Measurements from ENCODE around the gene RILPL2. TPM values are rescaled to one million over a fixed set of nuclear protein-coding genes. Genes with fewer than 3 reads are reported as not detected.
"Not testable (repeated sequence)": the region's sequence is repeated elsewhere in the genome, so short reads cannot be mapped to it uniquely, and the experiment has no call there.

Gene RILPL2
- total and polyA plus RNA-seq, 2 donors, result 3.9 to 7.8 TPM

GRCh38 chr12:123444092-123445026, 7.9 kb upstream of the RILPL2 start:
- WGBS, result 92% methylated on average over 8 of the region's 8 CpGs
- Histone ChIP-seq H3K27me3 (ENCODE audit: control insufficient read depth in 2 of 2, insufficient read depth in 1 of 2, low read length in 1 of 2) (no peaks in the 10 kb centered on the region), H3K36me3 (ENCODE audit: control insufficient read depth in 2 of 2, insufficient read depth in 2 of 2, low read length in 1 of 2) (no peaks in the 10 kb centered on the region), H3K9me3 (ENCODE audit: control insufficient read depth in 2 of 2, insufficient read depth in 1 of 2, low read length in 1 of 2) (no peaks in the 10 kb centered on the region), H3K4me1 (ENCODE audit: control insufficient read depth in 2 of 2, insufficient read depth in 2 of 2, low read length in 2 of 2) (no peaks in the 10 kb centered on the region), H3K4me3 (ENCODE audit: low read length in 2 of 2) (no peak overlapping the region), H3K27ac (ENCODE audit: low read depth in 1 of 2, low read length in 1 of 2) (no peak overlapping the region)
- no peak for DNase-seq (ENCODE audit: low read depth in 6 of 9, low spot score in 9 of 9)

- H3K36me3 ChIP-seq (ENCODE audit: control insufficient read depth in 2 of 2, insufficient read depth in 2 of 2, low read length in 1 of 2), result no peaks in the 10 kb centered on the region
- H3K4me1 ChIP-seq (ENCODE audit: control insufficient read depth in 2 of 2, insufficient read depth in 2 of 2, low read length in 2 of 2), result no peaks in the 10 kb centered on the region
- no peak overlapping the region for H3K27ac ChIP-seq (ENCODE audit: low read depth in 1 of 2, low read length in 1 of 2)
- WGBS, result 58% methylated on average over 4 of the region's 4 CpGs
- DNase-seq (ENCODE audit: low read depth in 6 of 9, low spot score in 9 of 9), result no peak
- no peak overlapping the region for H3K4me3 ChIP-seq (ENCODE audit: low read length in 2 of 2)
- no peaks in the 10 kb centered on the region for H3K9me3 ChIP-seq (ENCODE audit: control insufficient read depth in 2 of 2, insufficient read depth in 1 of 2, low read length in 1 of 2)
- H3K27me3 ChIP-seq (ENCODE audit: control insufficient read depth in 2 of 2, insufficient read depth in 1 of 2, low read length in 1 of 2), result no peaks in the 10 kb centered on the region
Observed at GRCh38 chr12:123442774-123443173, 6.3 kb upstream of the RILPL2 start.

- 95% methylated on average over 13 of the region's 13 CpGs for WGBS
Observed at GRCh38 chr12:123441523-123442164, 5.2 kb upstream of the RILPL2 start.

GRCh38 chr12:123435636-123436016, 858 bp downstream of the RILPL2 start:
- Histone ChIP-seq H3K36me3 (ENCODE audit: control insufficient read depth in 2 of 2, insufficient read depth in 2 of 2, low read length in 1 of 2) (peaks cover 0 to 5% of the 10 kb centered on the region in 2 donors), H3K4me3 (ENCODE audit: low read length in 2 of 2) (peak overlapping the region; percentile 69 to 93), H3K4me1 (ENCODE audit: control insufficient read depth in 2 of 2, insufficient read depth in 2 of 2, low read length in 2 of 2) (peaks cover 14 to 19% of the 10 kb centered on the region in 2 donors), H3K27me3 (ENCODE audit: control insufficient read depth in 2 of 2, insufficient read depth in 1 of 2, low read length in 1 of 2) (no peaks in the 10 kb centered on the region), H3K27ac (ENCODE audit: low read depth in 1 of 2, low read length in 1 of 2) (no peak overlapping the region), H3K9me3 (ENCODE audit: control insufficient read depth in 2 of 2, insufficient read depth in 1 of 2, low read length in 1 of 2) (peaks cover 0 to 4% of the 10 kb centered on the region in 2 donors)
- WGBS, result 49% methylated on average over 5 of the region's 5 CpGs
- DNase-seq (ENCODE audit: low read depth in 6 of 9, low spot score in 9 of 9), result no peak

More at GRCh38 chr12:123441523-123442164, 5.2 kb upstream of the RILPL2 start:
- Histone ChIP-seq H3K4me1 (ENCODE audit: control insufficient read depth in 2 of 2, insufficient read depth in 2 of 2, low read length in 2 of 2) (peaks cover 3 to 5% of the 10 kb centered on the region in 2 donors), H3K4me3 (ENCODE audit: low read length in 2 of 2) (no peak overlapping the region), H3K9me3 (ENCODE audit: control insufficient read depth in 2 of 2, insufficient read depth in 1 of 2, low read length in 1 of 2) (peaks cover 0 to 4% of the 10 kb centered on the region in 2 donors), H3K27ac (ENCODE audit: low read depth in 1 of 2, low read length in 1 of 2) (no peak overlapping the region), H3K36me3 (ENCODE audit: control insufficient read depth in 2 of 2, insufficient read depth in 2 of 2, low read length in 1 of 2) (no peaks in the 10 kb centered on the region), H3K27me3 (ENCODE audit: control insufficient read depth in 2 of 2, insufficient read depth in 1 of 2, low read length in 1 of 2) (no peaks in the 10 kb centered on the region)
- no peak for DNase-seq (ENCODE audit: low read depth in 6 of 9, low spot score in 9 of 9)

- no peak overlapping the region for H3K27ac ChIP-seq (ENCODE audit: low read depth in 1 of 2, low read length in 1 of 2)
- WGBS, result 96% methylated on average over 6 of the region's 6 CpGs
- DNase-seq (ENCODE audit: low read depth in 6 of 9, low spot score in 9 of 9), result no peak
- peaks cover 0 to 4% of the 10 kb centered on the region in 2 donors for H3K9me3 ChIP-seq (ENCODE audit: control insufficient read depth in 2 of 2, insufficient read depth in 1 of 2, low read length in 1 of 2)
- H3K36me3 ChIP-seq (ENCODE audit: control insufficient read depth in 2 of 2, insufficient read depth in 2 of 2, low read length in 1 of 2), result peaks cover 10% of the 10 kb centered on the region in 2 donors
- H3K4me3 ChIP-seq (ENCODE audit: low read length in 2 of 2), result no peak overlapping the region
- peaks cover 14 to 19% of the 10 kb centered on the region in 2 donors for H3K4me1 ChIP-seq (ENCODE audit: control insufficient read depth in 2 of 2, insufficient read depth in 2 of 2, low read length in 2 of 2)
- H3K27me3 ChIP-seq (ENCODE audit: control insufficient read depth in 2 of 2, insufficient read depth in 1 of 2, low read length in 1 of 2), result no peaks in the 10 kb centered on the region
Observed at GRCh38 chr12:123433615-123434014, 2.9 kb downstream of the RILPL2 start.

- H3K27me3 ChIP-seq (ENCODE audit: control insufficient read depth in 2 of 2, insufficient read depth in 1 of 2, low read length in 1 of 2); H3K9me3 ChIP-seq (ENCODE audit: control insufficient read depth in 2 of 2, insufficient read depth in 1 of 2, low read length in 1 of 2); DNase-seq (ENCODE audit: low read depth in 6 of 9, low spot score in 9 of 9); H3K4me3 ChIP-seq (ENCODE audit: low read length in 2 of 2): not testable (repeated sequence)
- H3K27ac ChIP-seq (ENCODE audit: low read depth in 1 of 2, low read length in 1 of 2), result peak overlapping the region in 1 of 2 donors; percentile 30
- 58% methylated on average over 15 of the region's 15 CpGs for WGBS
- peaks cover 12 to 13% of the 10 kb centered on the region in 2 donors for H3K36me3 ChIP-seq (ENCODE audit: control insufficient read depth in 2 of 2, insufficient read depth in 2 of 2, low read length in 1 of 2)
- peaks cover 14 to 31% of the 10 kb centered on the region in 2 donors for H3K4me1 ChIP-seq (ENCODE audit: control insufficient read depth in 2 of 2, insufficient read depth in 2 of 2, low read length in 2 of 2)
Observed at GRCh38 chr12:123431951-123432817, 4.3 kb downstream of the RILPL2 start.

- not testable (repeated sequence) for DNase-seq (ENCODE audit: low read depth in 6 of 9, low spot score in 9 of 9); H3K4me3 ChIP-seq (ENCODE audit: low read length in 2 of 2); H3K9me3 ChIP-seq (ENCODE audit: control insufficient read depth in 2 of 2, insufficient read depth in 1 of 2, low read length in 1 of 2); H3K27ac ChIP-seq (ENCODE audit: low read depth in 1 of 2, low read length in 1 of 2); H3K27me3 ChIP-seq (ENCODE audit: control insufficient read depth in 2 of 2, insufficient read depth in 1 of 2, low read length in 1 of 2)
- 97% methylated on average over 8 of the region's 8 CpGs for WGBS
- peaks cover 13 to 17% of the 10 kb centered on the region in 2 donors for H3K36me3 ChIP-seq (ENCODE audit: control insufficient read depth in 2 of 2, insufficient read depth in 2 of 2, low read length in 1 of 2)
- peaks cover 9 to 21% of the 10 kb centered on the region in 2 donors for H3K4me1 ChIP-seq (ENCODE audit: control insufficient read depth in 2 of 2, insufficient read depth in 2 of 2, low read length in 2 of 2)
Observed at GRCh38 chr12:123429101-123429500, 7.4 kb downstream of the RILPL2 start.

GRCh38 chr12:123428591-123428990, 7.9 kb downstream of the RILPL2 start:
- H3K27ac ChIP-seq (ENCODE audit: low read depth in 1 of 2, low read length in 1 of 2), result no peak overlapping the region
- 94% methylated on average over 6 of the region's 6 CpGs for WGBS

More at GRCh38 chr12:123428591-123428990, 7.9 kb downstream of the RILPL2 start:
- H3K36me3 ChIP-seq (ENCODE audit: control insufficient read depth in 2 of 2, insufficient read depth in 2 of 2, low read length in 1 of 2), result peaks cover 13 to 17% of the 10 kb centered on the region in 2 donors
- H3K4me1 ChIP-seq (ENCODE audit: control insufficient read depth in 2 of 2, insufficient read depth in 2 of 2, low read length in 2 of 2), result peaks cover 9 to 21% of the 10 kb centered on the region in 2 donors
- no peaks in the 10 kb centered on the region for H3K27me3 ChIP-seq (ENCODE audit: control insufficient read depth in 2 of 2, insufficient read depth in 1 of 2, low read length in 1 of 2)
- H3K4me3 ChIP-seq (ENCODE audit: low read length in 2 of 2), result no peak overlapping the region
- H3K9me3 ChIP-seq (ENCODE audit: control insufficient read depth in 2 of 2, insufficient read depth in 1 of 2, low read length in 1 of 2), result no peaks in the 10 kb centered on the region
- DNase-seq (ENCODE audit: low read depth in 6 of 9, low spot score in 9 of 9), result no peak
